IgD-negative memory B cell (primary cell): Measurements from ENCODE around the gene EML2. TPM values are rescaled to one million over a fixed set of nuclear protein-coding genes. Genes with fewer than 3 reads are reported as not detected.
"Not testable (repeated sequence)": the region's sequence is repeated elsewhere in the genome, so short reads cannot be mapped to it uniquely, and the experiment has no call there.

ENCODE experiments used
- H3K27ac Mint-ChIP-seq, 3 donors: one replicate each; pipeline ENCODE4 v1.8.0; 2020 to 2022; ENCODE audit warnings: mild to moderate bottlenecking in 3 of 3, mixed read lengths in 3 of 3, moderate library complexity in 1 of 3
- H3K27me3 Mint-ChIP-seq: one replicate; pipeline ENCODE4 v1.8.0; 2021; ENCODE audit warnings: mixed read lengths
- H3K36me3 Mint-ChIP-seq: one replicate; pipeline ENCODE4 v1.8.0; 2020; ENCODE audit warnings: mild to moderate bottlenecking, mixed read lengths
- H3K4me1 Mint-ChIP-seq, 3 donors: one replicate each; pipeline ENCODE4 v1.8.0; 2020 to 2022; ENCODE audit warnings: mixed read lengths in 3 of 3, mild to moderate bottlenecking in 1 of 3
- H3K4me3 Mint-ChIP-seq, 4 donors: one replicate each; pipeline ENCODE4 v1.8.0; 2020 to 2022; ENCODE audit warnings: mild to moderate bottlenecking in 4 of 4, mixed read lengths in 4 of 4, moderate library complexity in 3 of 4
- H3K9me3 Mint-ChIP-seq, 3 donors: one replicate each; pipeline ENCODE4 v1.8.0; 2020 to 2021; ENCODE audit warnings: mixed read lengths in 3 of 3, mild to moderate bottlenecking in 1 of 3
- polyA plus RNA-seq: library from polyadenylated mRNA; unstranded; fragments of 300-500 nt; fragmentation: Illumina TruSeq; gene quantifications from one replicate; pipeline ENCODE4 v1.2.3, GENCODE V29; 2021

EML2 gene
- polyA plus RNA-seq, 1 donor from 2014 or later, result 18.5 TPM

GRCh38 chr19:45615056-45615455 is 24.1 kb downstream of the EML2 start:
- H3K4me1 Mint-ChIP-seq, H3K27ac Mint-ChIP-seq, H3K9me3 Mint-ChIP-seq, H3K27me3 Mint-ChIP-seq, H3K4me3 Mint-ChIP-seq: not testable (repeated sequence)
- H3K36me3 Mint-ChIP-seq, result peaks cover 10% of the 10 kb centered on the region

- H3K36me3 Mint-ChIP-seq, result peaks cover 14% of the 10 kb centered on the region
- no peak overlapping the region for H3K4me3 Mint-ChIP-seq
- H3K9me3 Mint-ChIP-seq, result peaks cover 0 to 5% (median 3%) of the 10 kb centered on the region in 3 donors
Observed at GRCh38 chr19:45613926-45614725, 25.1 kb downstream of the EML2 start.

GRCh38 chr19:45608948-45609347 is 30.2 kb downstream of the EML2 start:
- Mint-ChIP-seq H3K27me3 (no peaks in the 10 kb centered on the region), H3K9me3 (peaks cover 1 to 10% (median 3%) of the 10 kb centered on the region in 3 donors), H3K4me1 (peaks cover 0 to 7% (median 4%) of the 10 kb centered on the region in 3 donors), H3K4me3 (no peak overlapping the region), H3K36me3 (peaks cover 15% of the 10 kb centered on the region), H3K27ac (no peak overlapping the region)

More at GRCh38 chr19:45613926-45614725, 25.1 kb downstream of the EML2 start:
- peak overlapping the region in 2 of 3 donors; percentile 61 to 86 for H3K27ac Mint-ChIP-seq
- H3K4me1 Mint-ChIP-seq, result peaks cover 0 to 7% (median under 1%) of the 10 kb centered on the region in 3 donors
- no peaks in the 10 kb centered on the region for H3K27me3 Mint-ChIP-seq

- Mint-ChIP-seq H3K27ac (peak overlapping the region in 2 of 3 donors; percentile 56 to 73), H3K27me3 (peaks cover 12% of the 10 kb centered on the region), H3K4me3 (peak overlapping the region in 2 of 4 donors; percentile 47 to 89), H3K4me1 (peaks cover 0 to 6% (median 5%) of the 10 kb centered on the region in 3 donors), H3K36me3 (peaks cover 13% of the 10 kb centered on the region), H3K9me3 (peaks cover 1 to 10% (median 3%) of the 10 kb centered on the region in 3 donors)
Observed at GRCh38 chr19:45607071-45608029, 31.8 kb downstream of the EML2 start.

- H3K4me1 Mint-ChIP-seq, result peaks cover 14 to 24% (median 17%) of the 10 kb centered on the region in 3 donors
- H3K4me3 Mint-ChIP-seq, result peak within 1 kb of the TSS in 2 of 4 donors; percentile 34 to 66
- H3K27me3 Mint-ChIP-seq, result peaks cover 53% of the 10 kb centered on the region
- peaks cover 0 to 2% (median 0%) of the 10 kb centered on the region in 3 donors for H3K9me3 Mint-ChIP-seq
- H3K27ac Mint-ChIP-seq, result peak within 1 kb of the TSS in 2 of 3 donors; percentile 65 to 86
- H3K36me3 Mint-ChIP-seq, result no peaks in the 10 kb centered on the region
Observed at GRCh38 chr19:45601524-45602374, 37.4 kb downstream of the EML2 start, which contains the start of gene GPR4. TSS of gene GPR4 (minus strand) at chr19:45602212. CDS start at chr19:45591866, 10,346 bp downstream.

- Mint-ChIP-seq H3K27ac (peak overlapping the region in 2 of 3 donors; percentile 63 to 65), H3K27me3 (peaks cover 60% of the 10 kb centered on the region), H3K36me3 (no peaks in the 10 kb centered on the region), H3K9me3 (peaks cover 0 to 2% (median 0%) of the 10 kb centered on the region in 3 donors), H3K4me3 (no peak overlapping the region), H3K4me1 (peaks cover 14 to 24% (median 17%) of the 10 kb centered on the region in 3 donors)
Observed at GRCh38 chr19:45601115-45601514, 38.1 kb downstream of the EML2 start.

GRCh38 chr19:45600340-45600885 is 38.8 kb downstream of the EML2 start:
- H3K27me3 Mint-ChIP-seq, result peaks cover 63% of the 10 kb centered on the region
- H3K36me3 Mint-ChIP-seq, result no peaks in the 10 kb centered on the region
- peak overlapping the region in 1 of 3 donors; percentile 63 for H3K27ac Mint-ChIP-seq
- peak overlapping the region in 3 of 4 donors; percentile 32 to 77 (median 65) for H3K4me3 Mint-ChIP-seq
- H3K9me3 Mint-ChIP-seq, result peaks cover 0 to 2% (median 0%) of the 10 kb centered on the region in 3 donors
- peaks cover 14 to 24% (median 17%) of the 10 kb centered on the region in 3 donors for H3K4me1 Mint-ChIP-seq

- Mint-ChIP-seq H3K4me1 (peaks cover 14 to 24% (median 17%) of the 10 kb centered on the region in 3 donors), H3K9me3 (peaks cover 0 to 2% (median 0%) of the 10 kb centered on the region in 3 donors), H3K36me3 (no peaks in the 10 kb centered on the region), H3K4me3 (peak overlapping the region in 1 of 4 donors; percentile 0), H3K27me3 (peaks cover 67% of the 10 kb centered on the region), H3K27ac (peak overlapping the region in 1 of 3 donors; percentile 23)
Observed at GRCh38 chr19:45599286-45599685, 39.9 kb downstream of the EML2 start.

- peaks cover 0 to 2% (median 0%) of the 10 kb centered on the region in 3 donors for H3K9me3 Mint-ChIP-seq
- H3K27me3 Mint-ChIP-seq, result peaks cover 66% of the 10 kb centered on the region
- peak overlapping the region in 3 of 4 donors; percentile 8 to 77 (median 71) for H3K4me3 Mint-ChIP-seq
- no peaks in the 10 kb centered on the region for H3K36me3 Mint-ChIP-seq
- peak overlapping the region; percentile 2 to 67 (median 33) for H3K27ac Mint-ChIP-seq
- H3K4me1 Mint-ChIP-seq, result peaks cover 14 to 24% (median 17%) of the 10 kb centered on the region in 3 donors
Observed at GRCh38 chr19:45598267-45599001, 40.8 kb downstream of the EML2 start.

GRCh38 chr19:45597425-45598111 is 41.6 kb downstream of the EML2 start:
- peak overlapping the region in 1 of 4 donors; percentile 23 for H3K4me3 Mint-ChIP-seq
- H3K27ac Mint-ChIP-seq, result peak overlapping the region in 1 of 3 donors; percentile 67
- H3K4me1 Mint-ChIP-seq, result peaks cover 13 to 24% (median 17%) of the 10 kb centered on the region in 3 donors
- H3K27me3 Mint-ChIP-seq, result peaks cover 59% of the 10 kb centered on the region
- H3K9me3 Mint-ChIP-seq, result peaks cover 0 to 2% (median 0%) of the 10 kb centered on the region in 3 donors
- no peaks in the 10 kb centered on the region for H3K36me3 Mint-ChIP-seq

GRCh38 chr19:45595814-45596213 is 43.4 kb downstream of the EML2 start:
- H3K4me1 Mint-ChIP-seq, result peaks cover 7 to 19% (median 16%) of the 10 kb centered on the region in 3 donors
- H3K36me3 Mint-ChIP-seq, result no peaks in the 10 kb centered on the region
- H3K4me3 Mint-ChIP-seq, result no peak overlapping the region
- no peak overlapping the region for H3K27ac Mint-ChIP-seq
- H3K9me3 Mint-ChIP-seq, result no peaks in the 10 kb centered on the region
- H3K27me3 Mint-ChIP-seq, result peaks cover 62% of the 10 kb centered on the region

- no peak overlapping the region for H3K27ac Mint-ChIP-seq
- peaks cover 2 to 8% (median 2%) of the 10 kb centered on the region in 3 donors for H3K4me1 Mint-ChIP-seq
- no peaks in the 10 kb centered on the region for H3K9me3 Mint-ChIP-seq
- no peak overlapping the region for H3K4me3 Mint-ChIP-seq
- peaks cover 61% of the 10 kb centered on the region for H3K27me3 Mint-ChIP-seq
- no peaks in the 10 kb centered on the region for H3K36me3 Mint-ChIP-seq
Observed at GRCh38 chr19:45593520-45593919, 45.7 kb downstream of the EML2 start.
